Choroid plexus epithelial cell (primary cell): ENCODE results near the gene ANKZF1.

ENCODE experiments used
- DNase-seq: peaks from one replicate; pipeline ENCODE4 v3.0.0-alpha.2; 2010; ENCODE audit warnings: low read depth
- H3K4me3 ChIP-seq: 2 replicates; pipeline ENCODE4 v1.5.1; 2011; ENCODE audit warnings: low read depth, mild to moderate bottlenecking, control low read depth, low read length, moderate library complexity
- TF ChIP-seq, protein P1 (sequence below): conservative IDR thresholded peaks from 2 replicates; pipeline ENCODE4 v1.5.1; 2011; ENCODE audit warnings: low read depth, mild to moderate bottlenecking, control low read depth, inconsistent platforms, low read length, moderate library complexity

The ANKZF1 gene

DNA sequence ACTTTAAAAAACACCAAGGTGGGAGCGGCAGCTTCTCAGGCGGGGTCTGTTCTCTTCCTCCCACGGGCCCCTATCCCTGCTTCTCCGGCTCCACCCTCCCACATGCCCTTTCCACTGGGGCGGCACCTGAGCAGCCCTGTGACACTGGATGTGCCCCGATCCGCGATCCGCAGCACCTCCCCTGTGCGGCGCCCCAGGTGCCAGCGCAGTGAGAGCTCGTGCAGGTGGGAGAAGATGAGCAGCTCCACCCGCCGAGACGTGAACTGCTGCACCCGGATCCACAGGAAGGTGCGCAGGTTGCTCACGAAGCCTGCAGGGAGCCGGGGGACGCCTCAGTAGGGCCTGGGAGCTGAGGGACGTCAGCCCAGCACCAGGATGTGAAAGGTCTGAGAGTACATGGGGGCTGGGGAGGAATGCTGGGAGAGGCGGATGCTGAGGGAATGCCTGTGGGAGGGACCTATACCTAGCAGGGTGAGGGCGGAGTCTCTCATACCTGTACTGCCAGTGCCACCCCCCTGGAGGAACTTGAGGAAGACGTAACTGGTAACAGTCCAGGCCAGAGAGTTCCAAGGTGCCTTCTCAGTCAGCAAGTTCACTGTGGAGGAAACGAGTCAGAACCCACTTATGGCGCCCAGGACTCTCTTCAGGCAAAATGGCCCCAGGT is 13.6 kb upstream of the ANKZF1 start:
- H3K4me3 ChIP-seq = no peak overlapping the region
- no peak for DNase-seq
- TF ChIP-seq, protein P1, sequence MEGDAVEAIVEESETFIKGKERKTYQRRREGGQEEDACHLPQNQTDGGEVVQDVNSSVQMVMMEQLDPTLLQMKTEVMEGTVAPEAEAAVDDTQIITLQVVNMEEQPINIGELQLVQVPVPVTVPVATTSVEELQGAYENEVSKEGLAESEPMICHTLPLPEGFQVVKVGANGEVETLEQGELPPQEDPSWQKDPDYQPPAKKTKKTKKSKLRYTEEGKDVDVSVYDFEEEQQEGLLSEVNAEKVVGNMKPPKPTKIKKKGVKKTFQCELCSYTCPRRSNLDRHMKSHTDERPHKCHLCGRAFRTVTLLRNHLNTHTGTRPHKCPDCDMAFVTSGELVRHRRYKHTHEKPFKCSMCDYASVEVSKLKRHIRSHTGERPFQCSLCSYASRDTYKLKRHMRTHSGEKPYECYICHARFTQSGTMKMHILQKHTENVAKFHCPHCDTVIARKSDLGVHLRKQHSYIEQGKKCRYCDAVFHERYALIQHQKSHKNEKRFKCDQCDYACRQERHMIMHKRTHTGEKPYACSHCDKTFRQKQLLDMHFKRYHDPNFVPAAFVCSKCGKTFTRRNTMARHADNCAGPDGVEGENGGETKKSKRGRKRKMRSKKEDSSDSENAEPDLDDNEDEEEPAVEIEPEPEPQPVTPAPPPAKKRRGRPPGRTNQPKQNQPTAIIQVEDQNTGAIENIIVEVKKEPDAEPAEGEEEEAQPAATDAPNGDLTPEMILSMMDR = no peak

DNA sequence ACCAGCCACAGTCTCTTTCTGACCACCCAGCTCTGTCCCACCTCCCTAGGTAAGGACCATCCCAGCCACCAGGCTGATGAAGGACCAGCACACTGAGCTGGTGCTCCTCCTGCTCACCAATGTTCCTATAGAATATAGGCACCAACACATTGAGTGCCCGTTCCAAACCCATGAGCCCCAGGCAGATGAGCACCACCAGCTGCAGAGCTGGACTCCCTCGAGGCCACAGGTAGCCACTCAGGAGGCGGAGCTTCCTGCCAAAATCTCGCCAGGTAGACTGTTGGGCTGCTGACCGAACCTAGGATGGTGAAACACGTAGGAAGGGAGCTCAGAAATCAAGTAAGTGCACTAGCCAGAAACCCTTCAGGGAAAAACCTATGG is 13.1 kb upstream of the ANKZF1 start:
- no peak overlapping the region for H3K4me3 ChIP-seq
- DNase-seq = no peak
- TF ChIP-seq, protein P1 = no peak

DNA sequence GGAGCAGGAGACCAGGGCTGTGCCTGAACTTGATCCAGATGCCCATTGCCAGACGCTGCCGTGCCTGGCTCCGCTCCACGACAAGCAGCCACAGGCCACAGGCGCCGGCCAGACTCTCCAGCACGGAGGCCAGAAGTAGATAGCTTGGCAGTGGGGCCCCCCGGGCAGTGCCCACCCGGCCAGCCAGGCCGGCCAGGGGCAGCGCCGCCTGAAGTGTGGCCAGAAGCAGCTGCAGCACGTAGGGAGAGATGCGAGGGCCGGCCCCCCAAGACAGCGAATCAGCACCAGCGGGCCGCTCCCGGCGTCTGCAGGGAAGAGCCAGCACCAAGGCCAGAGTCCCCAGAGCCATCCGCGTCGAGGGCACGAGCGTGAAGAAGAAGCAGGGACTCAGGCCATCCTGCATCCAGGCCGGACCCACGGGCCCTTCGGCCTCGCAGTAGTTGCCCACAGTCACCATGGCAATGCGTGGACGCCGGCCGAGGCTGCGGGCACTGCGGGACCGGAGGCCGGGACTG is 11.3 kb upstream of the ANKZF1 start:
- peak overlapping the region; percentile 67 for H3K4me3 ChIP-seq
- DNase-seq = peak; percentile 81
- TF ChIP-seq, protein P1 = no peak

DNA sequence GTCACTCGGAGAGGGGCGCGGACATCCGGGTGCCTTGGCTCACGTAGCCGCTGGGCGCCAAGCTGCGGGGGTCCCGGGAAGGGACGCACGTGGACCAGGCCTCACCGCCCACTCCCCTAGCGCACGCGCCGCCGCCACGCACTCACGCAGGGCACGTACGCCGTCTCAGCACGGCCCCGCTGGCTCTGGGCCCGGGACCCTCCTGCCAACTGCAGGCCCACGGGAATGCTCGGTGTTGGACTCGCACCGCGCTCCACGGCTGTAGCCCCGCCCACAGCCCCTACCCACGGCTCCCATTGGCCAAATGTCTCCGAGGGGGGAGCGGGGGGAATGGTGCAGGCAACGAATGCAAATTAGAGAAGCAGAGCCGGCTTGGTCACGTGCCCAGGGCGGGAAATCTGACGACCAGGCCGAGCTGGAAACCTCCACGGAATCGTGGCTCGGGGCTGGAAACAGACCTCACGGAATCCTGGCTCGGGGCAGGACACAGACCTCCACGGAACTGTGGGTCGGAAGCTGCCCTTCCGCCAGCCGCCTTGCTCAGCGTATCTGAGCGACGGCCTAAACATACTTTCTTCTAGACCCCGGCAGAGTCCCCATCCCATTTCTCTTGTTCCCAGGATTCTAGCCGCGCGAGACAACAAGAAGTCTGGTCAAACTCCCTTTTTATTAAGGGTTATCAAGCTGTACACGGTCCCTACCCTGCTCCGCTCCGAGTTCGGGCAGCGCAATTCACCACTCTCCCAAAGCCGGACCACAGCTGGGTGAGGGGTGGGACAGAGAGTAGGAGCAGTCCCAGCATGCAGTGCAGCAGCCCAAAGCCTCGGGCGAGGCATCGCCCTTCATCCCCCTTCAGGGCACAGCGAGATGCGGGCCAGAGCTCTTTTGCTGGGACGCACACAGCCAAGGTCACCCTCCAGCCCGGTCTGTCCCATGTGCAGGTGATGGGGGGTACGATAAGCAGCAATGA is 10.6 kb upstream of the ANKZF1 start, which contains the start of gene ABCB6:
TSS of gene ABCB6 (minus strand) at position 227 of the 970 bp plus-strand sequence. CDS start 285 bp downstream, outside the sequence.
- TF ChIP-seq, protein P1 = no peak
- peak within 1 kb of the TSS; percentile 67 for H3K4me3 ChIP-seq
- DNase-seq = peak; percentile 96

DNA sequence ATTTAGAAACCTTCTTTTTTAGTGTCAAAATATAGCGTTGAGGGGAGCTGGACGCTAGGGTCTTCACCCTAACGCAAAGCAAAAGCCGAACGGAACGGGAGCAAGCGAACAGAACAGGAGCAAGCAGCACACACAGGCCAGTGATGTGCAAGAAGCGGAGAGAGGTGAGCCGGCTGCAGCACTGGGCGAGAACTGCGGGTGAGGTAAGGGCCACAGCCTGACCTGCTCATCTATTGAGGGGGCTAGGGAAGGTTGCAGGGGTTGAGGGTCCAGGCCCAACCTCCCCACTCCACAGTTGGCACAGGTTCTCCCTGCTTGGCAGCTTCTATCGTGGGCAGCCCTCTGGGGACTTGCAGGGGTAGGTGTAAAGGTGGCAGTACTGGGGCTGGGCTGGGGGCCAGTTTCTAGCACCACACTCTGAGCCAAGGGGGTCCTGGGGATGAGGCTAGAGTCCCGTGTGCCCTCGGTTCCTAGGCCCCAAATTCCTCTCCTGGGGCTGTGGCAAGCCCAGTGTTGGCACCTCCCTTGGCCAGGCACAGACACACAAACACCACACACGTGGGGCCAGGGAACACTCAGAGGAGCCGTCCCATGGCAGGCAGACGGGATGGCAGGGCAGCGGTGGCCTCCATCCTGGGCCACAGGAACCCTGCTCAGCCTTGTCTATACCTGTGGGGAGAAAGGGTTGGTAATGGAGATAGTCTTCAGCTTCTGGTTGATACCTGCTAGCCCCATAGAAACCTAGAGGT is 9.6 kb upstream of the ANKZF1 start:
- H3K4me3 ChIP-seq = no peak overlapping the region
- DNase-seq = no peak
- TF ChIP-seq, protein P1 = no peak

DNA sequence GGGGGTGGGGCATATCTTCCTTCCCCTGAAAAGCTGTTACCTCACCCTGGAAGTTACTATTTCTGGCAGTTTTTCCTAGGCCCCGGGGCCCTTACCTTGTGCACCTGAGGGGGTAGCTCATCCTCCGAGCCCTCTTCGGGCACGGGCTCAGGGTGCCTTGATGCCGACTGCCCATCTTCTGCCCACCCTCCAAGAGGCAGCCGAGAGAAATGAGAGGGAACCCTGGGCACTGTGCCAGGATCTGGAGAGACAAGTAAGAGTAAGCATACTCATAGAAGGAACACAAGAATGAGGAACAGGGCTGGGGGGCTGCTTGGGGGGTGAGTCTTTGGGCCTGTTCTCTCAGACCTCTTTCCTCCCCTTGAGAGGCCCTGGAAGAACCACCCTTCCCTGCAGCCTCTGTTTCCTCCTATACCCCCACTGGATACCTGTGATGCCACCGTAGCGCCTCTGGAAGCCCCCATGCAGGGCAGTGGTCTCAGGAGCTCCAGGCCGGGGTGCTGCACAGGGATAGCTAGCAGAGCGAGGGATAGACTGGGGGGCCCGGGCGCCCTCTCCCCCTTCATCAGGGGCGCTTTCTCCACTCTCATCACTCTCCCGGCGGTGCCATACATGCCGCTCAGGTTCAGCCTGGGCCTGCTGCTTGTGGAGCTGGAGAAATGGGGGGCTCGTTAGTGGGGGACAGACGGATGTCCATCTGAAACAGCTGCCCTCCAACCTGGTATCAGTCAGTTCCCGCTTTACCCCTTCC is 8.8 kb upstream of the ANKZF1 start:
- no peak overlapping the region for H3K4me3 ChIP-seq
- TF ChIP-seq, protein P1 = no peak
- no peak for DNase-seq
